HUES48 (cell line): ENCODE data around the gene TMED5.
"Not testable (repeated sequence)": the region's sequence is repeated elsewhere in the genome, so short reads cannot be mapped to it uniquely, and the experiment has no call there.

ENCODE experiments used
- H3K27ac ChIP-seq: one replicate; pipeline ENCODE4 v1.7.0; 2013; ENCODE audit warnings: low read depth, low read length, inconsistent platforms
- H3K27me3 ChIP-seq: 2 replicates; pipeline ENCODE4 v1.6.1; 2013; ENCODE audit warnings: mild to moderate bottlenecking, low read length; ENCODE audit not compliant: control insufficient read depth, insufficient read depth
- H3K36me3 ChIP-seq: 2 replicates; pipeline ENCODE4 v1.6.1; 2013; ENCODE audit warnings: low read length; ENCODE audit not compliant: control insufficient read depth, insufficient read depth
- H3K4me1 ChIP-seq: 2 replicates; pipeline ENCODE4 v1.6.1; 2013; ENCODE audit warnings: mild to moderate bottlenecking, low read length; ENCODE audit not compliant: control insufficient read depth, insufficient read depth
- H3K4me3 ChIP-seq: 2 replicates; pipeline ENCODE4 v1.5.1; 2013; ENCODE audit warnings: mild to moderate bottlenecking, low read depth, low read length
- H3K9ac ChIP-seq: 2 replicates; pipeline ENCODE4 v1.6.1; 2013; ENCODE audit warnings: mild to moderate bottlenecking, low read depth, low read length, moderate library complexity
- H3K9me3 ChIP-seq: 2 replicates; pipeline ENCODE4 v1.6.1; 2013; ENCODE audit warnings: low read length; ENCODE audit not compliant: control insufficient read depth, insufficient read depth

TMED5 gene

GRCh38 chr1:93171549-93172034, 8.6 kb downstream of the TMED5 start:
- Histone ChIP-seq H3K36me3 (0 out of 2 replicates have a peak, but pooled peaks cover 4% of the 10 kb centered on the region), H3K9ac (no peak overlapping the region), H3K4me1 (no peaks in the 10 kb centered on the region; the same call in 1 of the 2 replicates), H3K27me3 (no peaks in the 10 kb centered on the region), H3K9me3 (no peaks in the 10 kb centered on the region), H3K4me3 (no peak overlapping the region), H3K27ac (no peak overlapping the region)

GRCh38 chr1:93170141-93170678, 10.0 kb downstream of the TMED5 start:
- not testable (repeated sequence) for H3K27ac ChIP-seq, H3K4me1 ChIP-seq, H3K27me3 ChIP-seq, H3K4me3 ChIP-seq, H3K9me3 ChIP-seq, H3K9ac ChIP-seq, H3K36me3 ChIP-seq

GRCh38 chr1:93167006-93167405, 13.2 kb downstream of the TMED5 start:
- Histone ChIP-seq H3K9me3 (no peaks in the 10 kb centered on the region), H3K27ac (no peak overlapping the region)

GRCh38 chr1:93165895-93166294, 14.3 kb downstream of the TMED5 start:
- H3K4me3 ChIP-seq, H3K9me3 ChIP-seq, H3K9ac ChIP-seq, H3K27me3 ChIP-seq, H3K36me3 ChIP-seq, H3K4me1 ChIP-seq, H3K27ac ChIP-seq: not testable (repeated sequence)

More at GRCh38 chr1:93167006-93167405, 13.2 kb downstream of the TMED5 start:
- H3K27me3 ChIP-seq: no peaks in the 10 kb centered on the region
- no peaks in the 10 kb centered on the region for H3K4me1 ChIP-seq
- no peak overlapping the region for H3K4me3 ChIP-seq
- H3K36me3 ChIP-seq: no peaks in the 10 kb centered on the region
- H3K9ac ChIP-seq: no peak overlapping the region

GRCh38 chr1:93164816-93165215, 15.4 kb downstream of the TMED5 start:
- Histone ChIP-seq H3K9ac (no peak overlapping the region), H3K27me3 (no peaks in the 10 kb centered on the region), H3K9me3 (no peaks in the 10 kb centered on the region), H3K4me1 (peaks cover 3% of the 10 kb centered on the region; the same call in 1 of the 2 replicates), H3K27ac (no peak overlapping the region), H3K36me3 (no peaks in the 10 kb centered on the region), H3K4me3 (no peak overlapping the region)

- not testable (repeated sequence) for H3K27me3 ChIP-seq, H3K9ac ChIP-seq, H3K9me3 ChIP-seq, H3K4me1 ChIP-seq, H3K27ac ChIP-seq, H3K4me3 ChIP-seq
- H3K36me3 ChIP-seq: peaks cover 11% of the 10 kb centered on the region
These were observed 16.9 kb downstream of the TMED5 start for GRCh38 chr1:93163314-93163713.

GRCh38 chr1:93159337-93159736, 20.9 kb downstream of the TMED5 start:
- Histone ChIP-seq H3K4me3 (no peak overlapping the region), H3K27me3 (no peaks in the 10 kb centered on the region), H3K9me3 (no peaks in the 10 kb centered on the region), H3K9ac (no peak overlapping the region), H3K27ac (no peak overlapping the region), H3K4me1 (peaks cover 3% of the 10 kb centered on the region; the same call in 1 of the 2 replicates), H3K36me3 (peaks cover 40% of the 10 kb centered on the region)

- Histone ChIP-seq H3K4me1 (no peaks in the 10 kb centered on the region), H3K4me3 (no peak overlapping the region), H3K9ac (no peak overlapping the region), H3K27me3 (no peaks in the 10 kb centered on the region), H3K27ac (no peak overlapping the region), H3K9me3 (no peaks in the 10 kb centered on the region), H3K36me3 (peaks cover 60% of the 10 kb centered on the region)
These were observed 24.9 kb downstream of the TMED5 start for GRCh38 chr1:93155335-93155734.

GRCh38 chr1:93154898-93155297, 25.3 kb downstream of the TMED5 start:
- Histone ChIP-seq H3K27me3 (no peaks in the 10 kb centered on the region), H3K36me3 (peaks cover 60% of the 10 kb centered on the region), H3K4me3 (no peak overlapping the region), H3K9ac (no peak overlapping the region), H3K9me3 (no peaks in the 10 kb centered on the region), H3K27ac (no peak overlapping the region), H3K4me1 (no peaks in the 10 kb centered on the region)

GRCh38 chr1:93152835-93153234, 27.4 kb downstream of the TMED5 start:
- Histone ChIP-seq H3K36me3 (peaks cover 54% of the 10 kb centered on the region), H3K27ac (no peak overlapping the region), H3K9ac (no peak overlapping the region), H3K4me3 (no peak overlapping the region), H3K27me3 (no peaks in the 10 kb centered on the region), H3K4me1 (no peaks in the 10 kb centered on the region), H3K9me3 (no peaks in the 10 kb centered on the region)

GRCh38 chr1:93151474-93151873, 28.7 kb downstream of the TMED5 start:
- H3K27ac ChIP-seq: no peak overlapping the region
- H3K36me3 ChIP-seq: peaks cover 50% of the 10 kb centered on the region
- no peaks in the 10 kb centered on the region for H3K9me3 ChIP-seq
- H3K27me3 ChIP-seq: no peaks in the 10 kb centered on the region
- H3K4me1 ChIP-seq: no peaks in the 10 kb centered on the region
- no peak overlapping the region for H3K4me3 ChIP-seq
- H3K9ac ChIP-seq: no peak overlapping the region
